ENCODE measurements around the gene CLEC4M. TPM values are rescaled to one million over a fixed set of nuclear protein-coding genes. Genes with fewer than 3 reads are reported as not detected.

CLEC4M gene
- total and polyA plus RNA-seq, 2 of the 8 experiments (the other 6 are each of a cell fraction or from before 2014, with no cell fraction given), result not detected

- Histone ChIP-seq H2BK20ac (ENCODE audit: low read length) (no peak overlapping the region), H4K91ac (replicated peaks; ENCODE audit: insufficient read length, low read length) (no peak overlapping the region), H4K5ac (ENCODE audit: insufficient read length, low read depth, low read length) (no peak overlapping the region), H2AK5ac (ENCODE audit: low read depth, low read length) (no peak overlapping the region), H3K14ac (ENCODE audit: insufficient read length) (no peak overlapping the region), H2BK120ac (replicated peaks; ENCODE audit: low read depth, low read length) (no peak overlapping the region), H3K18ac (ENCODE audit: extremely low read depth, low read length) (no peak overlapping the region), H3K9me3 (ENCODE audit: insufficient read depth in 2 of 2, low read depth in 1 of 2, low read length in 1 of 2) (no peaks in the 10 kb centered on the region), H3K79me1 (ENCODE audit: low read depth, low read length) (no peaks in the 10 kb centered on the region), H3K4me3 (ENCODE audit: extremely low read depth in 1 of 4, insufficient read depth in 2 of 4, low read depth in 3 of 4, low read length in 4 of 4) (no peak overlapping the region), H4K20me1 (replicated peaks in 1 of 2; ENCODE audit: control insufficient read depth in 1 of 2, insufficient read depth in 2 of 2, low read length in 2 of 2) (no peaks in the 10 kb centered on the region), H3K23ac (ENCODE audit: insufficient read length) (no peak overlapping the region), H2BK5ac (ENCODE audit: low read depth, low read length) (no peak overlapping the region), H2BK15ac (ENCODE audit: low read length) (no peak overlapping the region), H4K8ac (ENCODE audit: extremely low read depth, insufficient read depth, low read length) (no peak overlapping the region), H3K4me1 (replicated peaks in 1 of 4; ENCODE audit: control insufficient read depth in 3 of 4, insufficient read depth in 4 of 4, low read length in 3 of 4) (0 out of 7 replicates have a peak, but pooled peaks cover 0 to 2% (median 0%) of the 10 kb centered on the region in 4 experiments), H3K27me3 (replicated peaks in 1 of 4; ENCODE audit: control insufficient read depth in 3 of 4, extremely low read depth in 1 of 4, insufficient read depth in 3 of 4, low read length in 3 of 4) (peaks cover 0 to 2% (median 0%) of the 10 kb centered on the region in 4 experiments; a peak in 1 of 7 replicates), H3K4ac (replicated peaks; ENCODE audit: insufficient read length, low read depth, low read length) (no peak overlapping the region), H3K36me3 (ENCODE audit: control insufficient read depth in 2 of 4, insufficient read depth in 4 of 4, low read length in 3 of 4) (no peaks in the 10 kb centered on the region), H3K23me2 (ENCODE audit: low read depth, low read length) (no peaks in the 10 kb centered on the region), H3K79me2 (ENCODE audit: control insufficient read depth in 1 of 2, insufficient read depth in 2 of 2, low read length in 2 of 2) (no peaks in the 10 kb centered on the region), H3K27ac (ENCODE audit: low read depth, low read length) (no peak overlapping the region), H3K9ac (replicated peaks in 1 of 4; ENCODE audit: extremely low read depth in 1 of 4, low read depth in 3 of 4, low read length in 3 of 4) (no peak overlapping the region), H2AFZ (ENCODE audit: low read length) (no peak overlapping the region), H2BK12ac (ENCODE audit: low read depth, low read length) (no peak overlapping the region), H3K56ac (replicated peaks; ENCODE audit: insufficient read length, low read depth, low read length) (no peak overlapping the region), H3K4me2 (ENCODE audit: insufficient read depth in 1 of 2, low read depth in 2 of 2, low read length in 2 of 2) (no peak overlapping the region)
- TF ChIP-seq HDAC6 (IDR thresholded peaks at IDR 0.05; ENCODE audit: low read depth, low read length), result no peak
- TF ChIP-seq SAP30 (IDR thresholded peaks at IDR 0.05; ENCODE audit: insufficient read depth, insufficient replicate concordance, low read length), result no peak
- TF ChIP-seq POLR2AphosphoS5 (IDR thresholded peaks at IDR 0.05; ENCODE audit: low read depth, low read length), result no peak
- POLR2A ChIA-PET (ENCODE audit: partially characterized antibody), result no interaction called here
- CTCF ChIA-PET (ENCODE audit: partially characterized antibody), result interaction anchor here (0.6 to 2.5 kb wide), 4 partner anchors 11 to 85 kb away, joined by 3 to 6 read pairs (median 4); no protein-coding TSS in a partner anchor
- FAIRE-seq (no peak), DNase-seq (ENCODE audit: low read depth in 1 of 2, low spot score in 2 of 2) (no peak)
- WGBS, 2 experiments (ENCODE audit: extremely low coverage in 1 of 2, insufficient coverage in 1 of 2, insufficient read length in 1 of 2, insufficient replicate concordance in 2 of 2, low coverage in 1 of 2, low lambda C conversion rate in 2 of 2, missing lambda C conversion rate in 1 of 2), result 89% methylated on average over 8 of the region's 8 CpGs; no CpG with 5 or more reads in 1 of the 2 experiments
Measured at GRCh38 chr19:7771072-7771471, 8.0 kb downstream of the CLEC4M start.

Measured in H1 (cell line).